ENCODE data around the gene NIPBL.

DNA sequence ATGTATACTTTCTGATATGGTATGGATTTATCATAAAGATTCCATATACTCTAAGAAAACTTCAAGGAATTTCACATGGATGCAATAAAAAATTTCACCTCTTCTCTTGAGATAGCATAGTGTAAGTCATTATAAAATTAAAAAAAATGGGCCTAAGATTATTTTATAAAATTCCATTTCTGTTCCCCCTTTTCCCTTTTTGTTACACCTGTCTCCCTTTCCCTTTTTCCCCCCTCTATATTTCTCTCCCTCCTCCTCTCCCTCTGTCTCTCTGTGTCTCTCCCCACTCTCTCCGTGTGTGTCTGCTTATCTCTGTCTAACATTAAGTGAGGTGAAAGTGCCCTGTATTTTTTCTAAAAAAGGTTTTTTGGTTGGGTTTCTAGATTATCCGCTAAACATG lies 180.2 kb downstream of the NIPBL start:
- TF ChIP-seq, protein P1, sequence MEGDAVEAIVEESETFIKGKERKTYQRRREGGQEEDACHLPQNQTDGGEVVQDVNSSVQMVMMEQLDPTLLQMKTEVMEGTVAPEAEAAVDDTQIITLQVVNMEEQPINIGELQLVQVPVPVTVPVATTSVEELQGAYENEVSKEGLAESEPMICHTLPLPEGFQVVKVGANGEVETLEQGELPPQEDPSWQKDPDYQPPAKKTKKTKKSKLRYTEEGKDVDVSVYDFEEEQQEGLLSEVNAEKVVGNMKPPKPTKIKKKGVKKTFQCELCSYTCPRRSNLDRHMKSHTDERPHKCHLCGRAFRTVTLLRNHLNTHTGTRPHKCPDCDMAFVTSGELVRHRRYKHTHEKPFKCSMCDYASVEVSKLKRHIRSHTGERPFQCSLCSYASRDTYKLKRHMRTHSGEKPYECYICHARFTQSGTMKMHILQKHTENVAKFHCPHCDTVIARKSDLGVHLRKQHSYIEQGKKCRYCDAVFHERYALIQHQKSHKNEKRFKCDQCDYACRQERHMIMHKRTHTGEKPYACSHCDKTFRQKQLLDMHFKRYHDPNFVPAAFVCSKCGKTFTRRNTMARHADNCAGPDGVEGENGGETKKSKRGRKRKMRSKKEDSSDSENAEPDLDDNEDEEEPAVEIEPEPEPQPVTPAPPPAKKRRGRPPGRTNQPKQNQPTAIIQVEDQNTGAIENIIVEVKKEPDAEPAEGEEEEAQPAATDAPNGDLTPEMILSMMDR (IDR thresholded peaks at IDR 0.05; ENCODE audit: insufficient read depth, low read length, poor library complexity, severe bottlenecking): no peak
- TF ChIP-seq EZH2phosphoT487 (conservative IDR thresholded peaks at IDR 0.05; ENCODE audit: low read length): no peak

All from SU-DHL-6 (cell line).